IPS-20b (cell line): ENCODE data around the gene SDHB.

ENCODE experiments used
- H3K27ac ChIP-seq: one replicate; pipeline ENCODE4 v1.5.1; 2013; ENCODE audit warnings: low read length
- H3K27me3 ChIP-seq: 2 replicates; pipeline ENCODE4 v1.6.1; 2013; ENCODE audit warnings: mild to moderate bottlenecking, low read length, inconsistent platforms; ENCODE audit not compliant: insufficient read depth
- H3K36me3 ChIP-seq: 2 replicates; pipeline ENCODE4 v1.6.1; 2013; ENCODE audit warnings: low read depth, mild to moderate bottlenecking, inconsistent platforms, low read length, moderate library complexity; ENCODE audit not compliant: insufficient read depth
- H3K4me1 ChIP-seq: 2 replicates; pipeline ENCODE4 v1.6.1; 2013; ENCODE audit warnings: mild to moderate bottlenecking, control low read depth, inconsistent platforms, low read length, moderate library complexity; ENCODE audit not compliant: insufficient read depth
- H3K4me3 ChIP-seq: 2 replicates; pipeline ENCODE4 v1.5.1; 2013; ENCODE audit warnings: mild to moderate bottlenecking, low read length, inconsistent platforms
- H3K9ac ChIP-seq: 2 replicates; pipeline ENCODE4 v1.6.1; 2013; ENCODE audit warnings: low read depth, mild to moderate bottlenecking, inconsistent platforms, low read length, moderate library complexity
- H3K9me3 ChIP-seq: 2 replicates; pipeline ENCODE4 v1.6.1; 2013; ENCODE audit warnings: mild to moderate bottlenecking, low read depth, low read length, inconsistent platforms; ENCODE audit not compliant: insufficient read depth

SDHB gene

GRCh38 chr1:16980473-16981268 is 73.2 kb downstream of the SDHB start, which contains the start of gene MFAP2:
Gene MFAP2 (minus strand): TSS chr1:16980620. CDS start chr1:16978273, 2,347 bp downstream.
- Histone ChIP-seq H3K36me3 (peaks cover 25% of the 10 kb centered on the region), H3K4me3 (peak within 1 kb of the TSS; percentile 96), H3K9ac (peak within 1 kb of the TSS; percentile 86), H3K27ac (peak within 1 kb of the TSS; percentile 2), H3K27me3 (no peaks in the 10 kb centered on the region; the same call in 1 of the 2 replicates), H3K4me1 (peaks cover 11% of the 10 kb centered on the region; the same call in 1 of the 2 replicates), H3K9me3 (no peaks in the 10 kb centered on the region)

GRCh38 chr1:16979475-16980327 is 74.1 kb downstream of the SDHB start:
- Histone ChIP-seq H3K27me3 (no peaks in the 10 kb centered on the region; the same call in 1 of the 2 replicates), H3K27ac (peak overlapping the region; percentile 2), H3K9ac (peak overlapping the region; percentile 86), H3K4me3 (peak overlapping the region; percentile 96), H3K4me1 (peaks cover 11% of the 10 kb centered on the region; the same call in 1 of the 2 replicates), H3K36me3 (peaks cover 33% of the 10 kb centered on the region), H3K9me3 (no peaks in the 10 kb centered on the region)

- Histone ChIP-seq H3K9ac (peak overlapping the region; percentile 86), H3K9me3 (no peaks in the 10 kb centered on the region), H3K4me3 (peak overlapping the region; percentile 96), H3K4me1 (peaks cover 11% of the 10 kb centered on the region; the same call in 1 of the 2 replicates), H3K36me3 (peaks cover 33% of the 10 kb centered on the region), H3K27me3 (no peaks in the 10 kb centered on the region; the same call in 1 of the 2 replicates), H3K27ac (no peak overlapping the region)
Observed at GRCh38 chr1:16978567-16979474, 75.0 kb downstream of the SDHB start.

GRCh38 chr1:16978139-16978538 is 75.7 kb downstream of the SDHB start:
- peak overlapping the region; percentile 86; the same call in 1 of the 2 replicates for H3K9ac ChIP-seq
- no peak overlapping the region for H3K4me3 ChIP-seq
- H3K4me1 ChIP-seq, result peaks cover 11% of the 10 kb centered on the region; the same call in 1 of the 2 replicates
- H3K9me3 ChIP-seq, result no peaks in the 10 kb centered on the region
- H3K36me3 ChIP-seq, result peaks cover 37% of the 10 kb centered on the region
- H3K27me3 ChIP-seq, result no peaks in the 10 kb centered on the region; the same call in 1 of the 2 replicates
- H3K27ac ChIP-seq, result no peak overlapping the region

- H3K27me3 ChIP-seq, result no peaks in the 10 kb centered on the region; the same call in 1 of the 2 replicates
- H3K36me3 ChIP-seq, result peaks cover 40% of the 10 kb centered on the region
- no peak overlapping the region for H3K27ac ChIP-seq
- H3K9ac ChIP-seq, result no peak overlapping the region
- H3K9me3 ChIP-seq, result no peaks in the 10 kb centered on the region
- peaks cover 11% of the 10 kb centered on the region; the same call in 1 of the 2 replicates for H3K4me1 ChIP-seq
- no peak overlapping the region for H3K4me3 ChIP-seq
Observed at GRCh38 chr1:16977377-16977776, 76.5 kb downstream of the SDHB start.

GRCh38 chr1:16976966-16977365 is 76.9 kb downstream of the SDHB start:
- Histone ChIP-seq H3K4me1 (peaks cover 12% of the 10 kb centered on the region; the same call in 1 of the 2 replicates), H3K9ac (no peak overlapping the region), H3K27me3 (no peaks in the 10 kb centered on the region; the same call in 1 of the 2 replicates), H3K36me3 (peaks cover 40% of the 10 kb centered on the region), H3K27ac (no peak overlapping the region), H3K9me3 (no peaks in the 10 kb centered on the region), H3K4me3 (no peak overlapping the region)

- H3K36me3 ChIP-seq, result peaks cover 43% of the 10 kb centered on the region
- H3K9me3 ChIP-seq, result no peaks in the 10 kb centered on the region
- no peak overlapping the region for H3K9ac ChIP-seq
- H3K27me3 ChIP-seq, result no peaks in the 10 kb centered on the region; the same call in 1 of the 2 replicates
- no peak overlapping the region for H3K27ac ChIP-seq
- no peak overlapping the region for H3K4me3 ChIP-seq
- peaks cover 16% of the 10 kb centered on the region; the same call in 1 of the 2 replicates for H3K4me1 ChIP-seq
Observed at GRCh38 chr1:16975838-16976237, 78.0 kb downstream of the SDHB start.

GRCh38 chr1:16975211-16975610 is 78.6 kb downstream of the SDHB start:
- H3K9ac ChIP-seq, result no peak overlapping the region
- H3K36me3 ChIP-seq, result peaks cover 50% of the 10 kb centered on the region
- H3K4me3 ChIP-seq, result no peak overlapping the region
- no peak overlapping the region for H3K27ac ChIP-seq
- peaks cover 16% of the 10 kb centered on the region; the same call in 1 of the 2 replicates for H3K4me1 ChIP-seq
- no peaks in the 10 kb centered on the region for H3K27me3 ChIP-seq
- no peaks in the 10 kb centered on the region for H3K9me3 ChIP-seq

- Histone ChIP-seq H3K9ac (no peak overlapping the region), H3K9me3 (no peaks in the 10 kb centered on the region), H3K4me1 (peaks cover 6% of the 10 kb centered on the region; the same call in 1 of the 2 replicates), H3K36me3 (peaks cover 62% of the 10 kb centered on the region), H3K27ac (no peak overlapping the region), H3K27me3 (no peaks in the 10 kb centered on the region), H3K4me3 (no peak overlapping the region)
Observed at GRCh38 chr1:16973215-16973614, 80.6 kb downstream of the SDHB start.

- Histone ChIP-seq H3K4me1 (peaks cover 5% of the 10 kb centered on the region; the same call in 1 of the 2 replicates), H3K9ac (no peak overlapping the region), H3K36me3 (peaks cover 54% of the 10 kb centered on the region), H3K27me3 (no peaks in the 10 kb centered on the region), H3K9me3 (no peaks in the 10 kb centered on the region), H3K27ac (no peak overlapping the region), H3K4me3 (no peak overlapping the region)
Observed at GRCh38 chr1:16972189-16972895, 81.5 kb downstream of the SDHB start.
